Urothelium cell line (cell line): ENCODE data around the gene PCDHGB6.
"Not testable (repeated sequence)": the region's sequence is repeated elsewhere in the genome, so short reads cannot be mapped to it uniquely, and the experiment has no call there.

Source experiments
- DNase-seq: peaks from one replicate; pipeline ENCODE4 v3.0.0; 2011; ENCODE audit warnings: low spot score, mixed read lengths
- FAIRE-seq: peaks from 2 replicates; lab custom pipeline; 2011; peaks lifted over from hg19 to GRCh38; lab: Jason Lieb, UNC

The PCDHGB6 gene

GRCh38 chr5:141388661-141389060, 19.2 kb upstream of the PCDHGB6 start:
- DNase-seq (no peak), FAIRE-seq (no peak)

- no peak for DNase-seq
- no peak for FAIRE-seq
Observed at GRCh38 chr5:141389153-141390042, 18.4 kb upstream of the PCDHGB6 start.

GRCh38 chr5:141392429-141393198, 15.2 kb upstream of the PCDHGB6 start, which contains the start of gene PCDHGA8:
PCDHGA8 (plus strand) TSS chr5:141392633; CDS start chr5:141392814, 181 bp downstream.
- no peak for FAIRE-seq

GRCh38 chr5:141393267-141393666, 14.6 kb upstream of the PCDHGB6 start:
- DNase-seq (no peak), FAIRE-seq (no peak)

More at GRCh38 chr5:141392429-141393198, 15.2 kb upstream of the PCDHGB6 start, which contains the start of gene PCDHGA8:
- DNase-seq = no peak

GRCh38 chr5:141394401-141395187, 13.2 kb upstream of the PCDHGB6 start:
- DNase-seq, FAIRE-seq: not testable (repeated sequence)

GRCh38 chr5:141397756-141398551, 9.9 kb upstream of the PCDHGB6 start, which contains the start of gene PCDHGB5:
PCDHGB5 (plus strand) TSS chr5:141397947; CDS start chr5:141398128, 181 bp downstream.
- peak; percentile 12 for DNase-seq
- FAIRE-seq = not testable (repeated sequence)

- FAIRE-seq (no peak), DNase-seq (no peak)
Observed at GRCh38 chr5:141398608-141399007, 9.2 kb upstream of the PCDHGB6 start.

- DNase-seq (no peak), FAIRE-seq (no peak)
Observed at GRCh38 chr5:141399555-141400258, 8.1 kb upstream of the PCDHGB6 start.

GRCh38 chr5:141402553-141403243, 5.1 kb upstream of the PCDHGB6 start, which contains the start of gene PCDHGA9:
PCDHGA9 (plus strand) TSS chr5:141402778; CDS start chr5:141402953, 175 bp downstream.
- no peak for DNase-seq
- FAIRE-seq = no peak

GRCh38 chr5:141403387-141403786, 4.4 kb upstream of the PCDHGB6 start:
- FAIRE-seq (no peak), DNase-seq (no peak)

GRCh38 chr5:141409598-141410306, 1.9 kb downstream of the PCDHGB6 start:
- FAIRE-seq = no peak
- no peak for DNase-seq

- FAIRE-seq (no peak), DNase-seq (no peak)
Observed at GRCh38 chr5:141411575-141411974, 3.8 kb downstream of the PCDHGB6 start.

- DNase-seq = peak; percentile 24
Observed at GRCh38 chr5:141412854-141413539, 5.2 kb downstream of the PCDHGB6 start, which contains the start of gene PCDHGA10. PCDHGA10 (plus strand) TSS chr5:141412987; CDS start chr5:141413176, 189 bp downstream.

GRCh38 chr5:141413540-141414069, 5.8 kb downstream of the PCDHGB6 start:
- DNase-seq = no peak
- no peak for FAIRE-seq

More at GRCh38 chr5:141412854-141413539, 5.2 kb downstream of the PCDHGB6 start, which contains the start of gene PCDHGA10:
- FAIRE-seq = no peak

GRCh38 chr5:141414548-141415274, 6.9 kb downstream of the PCDHGB6 start:
- DNase-seq, FAIRE-seq: not testable (repeated sequence)

- DNase-seq = not testable (repeated sequence)
Observed at GRCh38 chr5:141415275-141415618, 7.4 kb downstream of the PCDHGB6 start.

More at GRCh38 chr5:141415275-141415618, 7.4 kb downstream of the PCDHGB6 start:
- FAIRE-seq = not testable (repeated sequence)
